IPS DF 19.7 (cell line): ENCODE measurements around the gene DDX25.
"Not testable (repeated sequence)": the region's sequence is repeated elsewhere in the genome, so short reads cannot be mapped to it uniquely, and the experiment has no call there.

Experiments used
- DNase-seq: peaks from one replicate; pipeline ENCODE4 v3.0.0-alpha.2; 2013; ENCODE audit warnings: low read depth, low spot score

DDX25 gene

DNA sequence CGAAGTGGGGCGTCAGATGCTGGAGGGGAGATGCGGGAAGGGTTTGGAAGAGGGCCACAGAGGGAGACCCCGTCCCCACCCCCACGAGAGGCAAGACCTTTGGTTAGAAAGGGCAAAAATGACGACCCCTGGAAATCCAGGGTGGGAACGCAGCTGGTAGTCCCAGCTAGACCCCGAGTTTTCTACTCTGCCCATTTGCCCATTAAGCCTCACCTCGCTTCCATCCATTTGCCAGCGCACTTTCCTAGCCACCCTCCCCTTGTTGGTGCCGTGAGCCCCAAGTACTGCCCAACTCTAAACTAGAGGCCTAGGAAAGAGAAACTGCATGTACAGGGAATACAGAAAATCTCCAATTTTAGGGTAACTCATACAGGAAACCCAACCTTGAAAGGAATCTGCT is 370 bp downstream of the DDX25 start:
- DNase-seq = no peak

GRCh38 chr11:125910226-125910849 is 6.0 kb downstream of the DDX25 start:
- no peak for DNase-seq

DNA sequence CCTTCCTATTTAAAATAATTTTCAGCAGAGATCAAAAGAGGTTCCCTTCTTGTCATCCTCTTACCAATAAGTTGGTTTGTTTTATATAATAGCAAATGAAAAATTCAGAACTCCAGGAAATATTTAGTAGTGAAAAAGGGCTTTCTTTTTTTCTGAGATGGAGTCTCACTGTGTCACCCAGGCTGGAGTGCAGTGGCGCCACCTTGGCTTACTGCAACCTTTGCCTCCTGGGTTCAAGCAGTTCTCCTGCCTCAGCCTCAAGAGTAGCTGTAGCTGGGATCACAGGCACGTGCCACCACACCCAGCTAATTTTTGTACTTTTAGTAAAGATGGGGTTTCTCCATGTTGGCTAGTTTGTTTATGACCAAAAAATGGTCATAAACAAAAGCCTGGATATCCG is 10.3 kb downstream of the DDX25 start:
- not testable (repeated sequence) for DNase-seq

DNA sequence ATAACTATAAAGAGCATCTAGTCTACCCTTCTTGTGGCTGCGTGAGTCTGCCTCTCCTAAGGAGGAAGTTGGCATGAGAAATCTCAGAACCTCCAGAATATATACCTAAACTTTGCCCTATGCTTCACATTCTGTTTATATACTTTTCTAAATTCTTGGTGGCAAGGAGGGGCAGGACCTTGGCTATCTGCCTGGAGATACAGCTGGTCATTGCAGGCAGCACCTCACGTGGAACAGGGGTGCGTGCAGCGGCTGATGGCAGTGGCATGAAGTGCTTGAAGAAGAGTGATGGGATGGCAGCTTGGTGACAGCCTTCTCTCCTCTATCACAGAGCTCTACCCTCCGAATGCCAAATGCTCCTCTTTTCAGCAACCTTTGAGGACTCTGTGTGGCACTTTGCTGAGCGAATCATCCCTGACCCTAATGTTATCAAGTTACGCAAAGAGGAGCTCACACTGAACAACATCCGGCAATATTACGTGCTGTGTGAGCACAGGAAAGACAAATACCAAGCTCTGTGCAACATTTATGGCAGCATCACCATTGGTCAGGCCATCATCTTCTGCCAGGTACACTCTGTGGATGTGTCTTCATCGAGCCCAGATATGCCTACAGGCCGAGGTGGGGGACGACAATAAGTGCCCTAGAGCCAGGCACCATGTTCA is 12.5 kb downstream of the DDX25 start:
- DNase-seq = no peak

GRCh38 chr11:125918140-125918840 is 14.0 kb downstream of the DDX25 start:
- DNase-seq = no peak

DNA sequence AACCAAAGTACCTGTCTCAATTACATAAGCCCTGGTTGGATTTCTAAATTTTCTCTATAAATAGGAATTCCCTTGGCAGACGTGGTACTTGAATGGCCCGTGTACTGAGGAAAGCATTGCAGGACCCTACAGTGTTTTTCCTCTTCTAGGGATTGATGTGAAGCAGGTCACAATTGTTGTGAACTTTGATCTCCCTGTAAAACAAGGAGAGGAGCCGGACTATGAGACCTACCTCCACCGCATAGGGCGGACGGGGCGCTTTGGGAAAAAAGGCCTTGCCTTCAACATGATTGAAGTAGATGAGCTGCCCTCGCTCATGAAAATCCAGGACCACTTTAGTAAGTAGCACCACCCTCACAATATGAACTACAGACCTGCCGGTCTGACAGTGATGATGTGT is 16.7 kb downstream of the DDX25 start:
- no peak for DNase-seq

DNA sequence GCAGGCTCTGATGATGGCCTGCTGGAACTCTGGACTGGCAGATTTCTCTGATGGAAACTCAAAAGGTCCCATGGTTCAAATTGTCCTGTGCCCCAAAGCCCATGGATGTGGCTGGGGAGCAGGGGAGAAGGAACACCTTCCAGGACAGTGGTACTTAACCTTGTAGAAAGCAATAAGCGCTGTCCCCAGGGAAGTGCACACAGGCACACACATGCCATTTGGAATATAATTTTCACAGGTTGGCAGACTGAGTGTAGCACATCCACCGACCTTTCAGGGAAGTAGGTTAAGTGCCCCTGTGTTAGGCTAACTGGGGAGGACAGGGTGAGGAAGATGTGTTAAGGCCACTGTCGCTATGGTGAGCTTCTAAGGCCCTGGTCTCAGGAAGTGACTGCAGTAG is 17.8 kb downstream of the DDX25 start:
- no peak for DNase-seq

DNA sequence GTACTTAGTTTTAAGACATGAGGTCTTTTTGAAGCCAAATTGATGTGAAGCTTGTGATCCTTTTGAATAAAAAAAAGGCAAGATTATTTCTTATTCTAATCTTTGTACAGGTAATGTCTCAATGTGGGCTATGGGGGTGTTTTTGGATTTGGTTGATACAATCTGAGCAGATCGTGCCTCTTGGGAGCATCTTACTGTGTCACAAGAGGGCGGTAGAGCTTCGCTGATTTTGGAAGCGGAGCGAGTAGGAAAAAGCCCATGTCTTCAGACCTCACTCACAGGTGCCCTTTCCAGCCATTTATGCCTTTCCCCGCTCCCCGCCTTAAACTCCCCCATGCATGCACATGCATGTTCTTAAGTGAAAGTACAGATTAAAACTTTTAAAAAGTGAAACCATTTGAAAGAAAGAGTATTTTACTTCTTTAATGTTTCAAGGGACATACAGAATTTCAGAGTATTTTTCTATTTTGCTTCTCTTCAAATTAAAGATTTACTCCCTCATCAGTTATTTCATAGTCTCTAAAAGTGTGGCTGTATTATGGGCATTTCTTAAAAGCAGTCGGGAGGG is 18.8 kb downstream of the DDX25 start:
- DNase-seq = no peak

- DNase-seq = no peak
Measured at GRCh38 chr11:125923633-125924032, 19.3 kb downstream of the DDX25 start.

DNA sequence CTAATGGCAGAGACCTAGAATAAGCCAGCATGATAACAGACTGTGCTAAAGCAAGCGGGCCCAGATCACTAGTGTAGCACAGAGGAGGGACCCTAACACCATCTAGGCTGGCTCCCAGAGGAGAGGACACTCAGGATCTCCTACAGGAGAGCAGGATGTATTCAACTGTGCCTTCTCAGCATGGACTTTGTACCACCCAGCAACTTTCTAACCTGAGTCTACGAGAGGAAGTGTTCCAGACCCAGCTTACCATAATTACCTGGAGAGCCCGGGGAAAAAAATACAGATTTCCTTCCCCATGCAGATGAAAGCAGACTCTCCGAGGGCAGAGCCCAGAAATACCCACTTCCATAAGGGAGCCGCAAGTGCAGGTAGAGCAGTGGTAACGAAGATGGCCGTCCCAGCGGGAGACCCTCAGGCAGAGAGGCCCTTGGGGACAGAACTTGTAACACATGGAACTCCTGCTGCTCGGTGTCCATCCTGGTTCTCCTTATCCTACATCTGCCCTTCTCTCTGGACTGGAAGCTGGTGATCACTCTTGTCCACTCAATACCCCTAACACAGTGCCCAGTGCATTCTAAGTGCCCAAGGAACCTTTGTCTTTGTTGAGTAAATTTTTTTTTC is 20.2 kb downstream of the DDX25 start:
- DNase-seq = no peak

DNA sequence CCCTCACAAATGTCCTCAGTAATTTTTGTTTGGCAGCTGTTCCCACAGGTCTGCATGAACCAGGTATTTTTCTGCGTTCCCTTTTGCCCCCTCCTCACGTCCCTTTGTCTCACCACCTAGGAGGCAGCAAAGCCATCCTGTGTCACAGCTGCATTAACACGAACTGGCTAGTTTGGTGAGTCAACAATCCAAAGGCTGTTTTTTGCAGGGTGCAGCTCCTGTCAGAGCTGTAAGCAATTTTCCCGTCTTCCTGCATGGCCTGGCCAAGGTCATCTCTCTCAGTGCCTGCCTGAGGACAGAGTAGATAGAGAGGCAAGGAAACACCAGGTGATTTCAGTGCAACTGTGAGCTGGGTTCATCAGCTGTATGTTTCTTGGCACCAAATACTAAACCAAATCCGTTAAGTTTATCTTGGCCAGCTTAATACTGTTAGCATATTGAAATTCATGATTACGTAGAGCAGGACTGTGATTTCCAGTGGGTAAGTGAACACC is 21.0 kb downstream of the DDX25 start:
- no peak for DNase-seq

DNA sequence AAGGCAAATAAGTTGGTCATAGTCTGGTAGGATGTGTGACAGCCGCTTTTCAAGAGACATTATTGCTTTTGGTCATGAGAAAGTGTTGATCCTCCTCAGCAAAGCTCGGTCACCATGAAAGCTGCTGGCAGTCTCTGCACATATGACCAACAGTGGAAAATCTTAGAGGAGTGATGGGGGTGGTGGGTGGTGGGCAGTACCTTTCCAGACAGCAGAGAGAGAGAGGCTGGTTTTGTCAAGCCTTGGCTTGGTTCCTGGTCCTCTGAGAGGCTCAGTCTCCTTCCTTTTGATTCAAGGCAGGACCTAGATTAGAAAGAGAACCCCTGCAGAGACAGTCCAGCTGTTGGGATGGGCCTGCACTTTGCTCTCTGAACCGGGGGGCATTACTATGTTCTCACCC is 21.5 kb downstream of the DDX25 start:
- DNase-seq = no peak

DNA sequence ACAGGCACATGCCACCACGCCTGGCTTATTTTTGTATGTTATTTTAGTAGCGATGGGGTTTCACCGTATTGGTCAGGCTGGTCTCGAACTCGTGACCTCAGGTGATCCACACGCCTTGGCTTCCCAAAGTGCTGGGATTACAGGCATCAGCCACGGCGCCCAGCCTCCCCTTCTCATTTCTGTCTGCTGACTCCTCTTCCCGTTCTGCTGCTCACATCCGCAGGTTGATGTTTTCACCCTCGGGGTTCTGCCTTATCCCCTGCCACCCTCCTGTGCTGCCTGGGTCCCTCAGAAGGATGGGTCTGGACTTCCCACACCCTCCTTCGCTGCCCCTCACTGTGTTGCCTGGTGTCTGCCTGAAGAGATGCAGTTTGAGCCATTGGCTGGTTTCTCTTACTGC is 22.4 kb downstream of the DDX25 start:
- no peak for DNase-seq

- no peak for DNase-seq
Measured at GRCh38 chr11:125929445-125930075, 25.3 kb downstream of the DDX25 start.

- no peak for DNase-seq
Measured at GRCh38 chr11:125930076-125930450, 25.8 kb downstream of the DDX25 start.

DNA sequence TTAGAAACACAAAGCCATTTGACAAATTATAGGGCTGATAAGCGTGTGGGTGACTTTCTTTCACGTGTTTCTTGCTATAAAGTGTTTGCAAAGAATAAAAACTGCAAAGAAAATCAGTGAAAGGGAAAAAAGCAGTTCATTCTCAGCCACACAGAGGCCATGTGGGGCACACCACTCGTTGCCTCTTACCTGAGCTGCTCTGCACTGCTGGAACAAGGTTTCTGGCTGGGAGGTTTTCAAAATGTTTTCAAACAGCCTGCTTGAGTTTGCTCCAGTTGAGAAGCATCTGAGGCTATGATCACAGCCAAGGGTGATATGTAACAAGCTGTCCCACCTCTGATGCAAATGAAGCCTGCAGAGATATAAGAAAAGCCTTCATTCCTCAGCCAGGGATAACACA is 26.8 kb downstream of the DDX25 start:
- no peak for DNase-seq

DNA sequence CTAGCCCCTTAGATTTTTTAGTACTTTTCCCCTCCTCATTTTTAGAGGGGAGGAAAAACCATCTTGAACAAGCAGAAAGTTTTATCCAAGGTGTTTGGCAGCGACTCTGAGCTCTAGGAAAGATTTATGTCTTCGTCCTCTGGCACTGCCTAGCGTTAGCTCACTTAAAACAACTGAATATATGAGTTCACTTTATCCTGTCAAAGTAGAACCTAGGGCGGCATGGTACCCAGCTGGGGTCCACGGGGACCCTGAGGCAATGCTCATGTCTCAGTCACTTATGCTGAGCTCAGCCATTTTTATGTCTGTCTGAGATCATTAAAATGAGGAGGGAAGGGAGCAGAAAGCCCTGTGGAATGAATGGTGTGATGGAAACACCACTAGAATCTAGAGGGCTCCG is 27.4 kb downstream of the DDX25 start:
- DNase-seq = no peak

GRCh38 chr11:125932301-125932700 is 28.0 kb downstream of the DDX25 start:
- DNase-seq = no peak

DNA sequence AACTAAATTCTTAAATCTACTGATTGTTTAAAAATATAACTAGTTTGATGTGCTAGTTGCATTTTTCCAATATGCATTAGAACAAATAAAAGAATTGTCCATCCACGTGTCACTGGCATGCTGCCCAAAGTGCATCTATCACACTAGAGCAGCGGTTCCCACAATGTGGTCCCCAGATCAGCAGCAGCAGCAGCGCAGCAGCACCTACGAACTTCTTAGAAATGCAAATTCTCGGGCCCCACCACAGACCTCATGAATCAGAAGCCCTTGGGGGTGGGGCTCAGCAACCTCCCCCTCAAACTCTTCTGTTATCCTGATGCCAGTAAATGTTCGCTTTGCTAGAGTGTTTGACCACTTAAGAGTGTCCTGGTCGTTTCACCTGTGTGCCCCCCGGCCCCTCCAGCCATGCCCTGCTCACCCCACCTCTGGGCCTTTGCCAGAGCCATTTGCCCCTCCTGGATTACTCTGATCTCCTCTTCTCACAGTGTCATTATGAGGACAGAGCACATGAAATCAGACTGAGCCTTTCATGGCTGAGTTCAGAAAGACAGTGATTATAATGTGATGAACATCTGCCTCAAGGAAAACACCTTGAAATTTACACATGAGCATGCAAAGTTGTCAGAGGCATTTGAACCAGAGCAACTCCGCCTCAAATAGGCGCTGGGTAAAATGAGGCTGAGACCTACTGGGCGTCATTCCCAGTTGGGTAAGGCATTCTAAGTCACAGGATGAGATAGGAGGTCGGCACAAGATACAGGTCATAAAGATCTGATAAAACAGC is 28.9 kb downstream of the DDX25 start:
- no peak for DNase-seq

DNA sequence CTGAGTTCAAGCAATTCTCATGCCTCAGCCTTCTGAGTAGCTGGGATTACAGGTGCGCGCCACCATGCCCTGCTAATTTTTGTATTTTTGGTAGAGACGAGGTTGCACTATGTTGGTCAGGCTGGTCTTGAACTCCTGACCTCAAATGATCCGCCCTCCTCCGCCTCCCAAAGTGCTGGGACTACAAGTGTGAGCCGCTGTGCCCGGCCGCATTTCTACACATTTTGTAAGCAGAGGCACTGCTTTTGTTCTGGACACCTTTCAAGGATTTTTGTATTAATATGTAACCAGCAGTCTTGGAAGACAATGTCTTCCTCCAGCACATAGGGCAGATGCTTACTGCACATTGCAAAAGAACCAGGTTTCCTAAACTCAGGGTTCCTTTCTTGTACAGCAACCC is 30.2 kb downstream of the DDX25 start:
- DNase-seq = no peak

DNA sequence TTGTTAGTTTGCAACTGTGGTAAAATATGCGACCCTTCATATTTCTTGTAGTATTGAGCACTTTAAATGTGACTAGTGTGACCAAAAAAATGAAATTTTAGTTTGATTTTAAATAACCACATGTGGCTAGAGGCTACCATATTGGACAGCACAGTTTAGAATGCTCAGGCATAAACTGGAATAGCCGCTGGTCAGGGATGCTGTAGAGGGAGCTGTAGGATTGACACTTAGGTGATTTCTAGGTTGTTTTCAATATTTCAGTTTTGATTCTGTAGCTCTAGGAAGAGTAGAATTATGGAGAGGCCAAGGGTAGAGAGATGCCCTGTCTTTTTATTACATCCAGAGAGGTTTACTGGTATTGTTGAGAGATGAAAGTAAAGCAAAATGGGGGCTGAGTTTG is 30.7 kb downstream of the DDX25 start:
- no peak for DNase-seq
